K562 (cell line): ENCODE measurements around the gene WNT7A. TPM values are rescaled to one million over a fixed set of nuclear protein-coding genes. Genes with fewer than 3 reads are reported as not detected.
A peak's percentile ranks its signal among the peaks of the same experiment; 100 is the strongest.

ENCODE experiments used
- ATAC-seq: fragments of 200-7000 bp; cut with Tn5 transposase; 3 replicates; pipeline ENCODE4 v1.9.1; 2020; ENCODE audit warnings: moderate library complexity
- BruUV-seq: library from RNA; stranded (reverse); fragments of 400-500 nt; replicated peaks from 2 replicates; lab custom pipeline; 2021; lab: Mats Ljungman, UMichigan
- CTCF ChIA-PET: fragments of 300-600 bp; formaldehyde crosslinking; extraction: SDS; loops from one replicate; lab custom pipeline; 2021; ENCODE audit warnings: low intra/inter-chr PET ratio; lab: Yijun Ruan, JAX
- POLR2A ChIA-PET: fragments of 300-600, 350-650 bp; sonication (Branson Sonifier 250); formaldehyde crosslinking; extraction: SDS; loops from one replicate; lab custom pipeline; 2021; ENCODE audit warnings: antibody characterized with exemption, inconsistent platforms; lab: Yijun Ruan, JAX
- DNase-seq, 4 experiments: peaks; one replicate each; pipeline versions ENCODE4 v3.0.0 to v3.0.0-alpha.2; 2011 to 2018; ENCODE audit warnings: low spot score in 3 of 4, mixed read lengths in 3 of 4; ENCODE audit errors: extremely low read depth in 1 of 4
- FAIRE-seq: peaks from 2 replicates; lab custom pipeline; 2011; peaks lifted over from hg19 to GRCh38; lab: Jason Lieb, UNC
- H2AFZ ChIP-seq: 2 replicates; pipeline ENCODE4 v1.6.0; 2011; ENCODE audit warnings: low read depth, low read length, control low read depth, inconsistent platforms
- H3K27ac ChIP-seq: fragments of 200-600 bp; 3 replicates; pipeline ENCODE4 v1.8.0; 2011; ENCODE audit warnings: low read depth, mild to moderate bottlenecking, control low read depth, inconsistent platforms, low read length, moderate library complexity, mixed read lengths; ENCODE audit errors: extremely low read depth
- H3K27me3 ChIP-seq, 2 experiments: fragments of 300-600 bp in 1 of 2; 2 replicates in 1 of 2; 3 replicates in 1 of 2; pipeline versions ENCODE4 v1.6.0 to v1.8.0; 2011; ENCODE audit warnings: inconsistent platforms in 2 of 2, low read length in 2 of 2, mild to moderate bottlenecking in 1 of 2, mixed read lengths in 1 of 2, moderate library complexity in 1 of 2; ENCODE audit not compliant: control insufficient read depth in 2 of 2, insufficient read depth in 2 of 2
- H3K36me3 ChIP-seq: fragments of 300-600 bp; 3 replicates; pipeline ENCODE4 v1.8.0; 2011; ENCODE audit warnings: mild to moderate bottlenecking, low read length, inconsistent platforms; ENCODE audit not compliant: control insufficient read depth, insufficient read depth
- H3K4me1 ChIP-seq, 2 experiments: fragments of 200-600 bp in 1 of 2; replicated peaks in 1 of 2; 2 replicates in 1 of 2; 3 replicates in 1 of 2; pipeline versions ENCODE4 v1.5.1 to v1.8.0; 2011; ENCODE audit warnings: inconsistent platforms in 2 of 2, low read length in 2 of 2, mild to moderate bottlenecking in 1 of 2, mixed read lengths in 1 of 2, moderate library complexity in 1 of 2; ENCODE audit not compliant: control insufficient read depth in 2 of 2, insufficient read depth in 2 of 2
- H3K4me2 ChIP-seq: 2 replicates; pipeline ENCODE4 v1.6.1; 2011; ENCODE audit warnings: low read length, control low read depth, inconsistent platforms, mixed read lengths; ENCODE audit not compliant: insufficient read depth
- H3K4me3 ChIP-seq: fragments of 200-600 bp; sonication (generic), shearing (Covaris generic); 2 replicates; pipeline ENCODE4 v1.5.1; 2016; ENCODE audit warnings: control low read depth, inconsistent platforms
- H3K79me2 ChIP-seq: fragments of 200-600 bp; 3 replicates; pipeline ENCODE4 v1.8.0; 2011; ENCODE audit warnings: low read length, inconsistent platforms; ENCODE audit not compliant: control insufficient read depth, insufficient read depth
- H3K9ac ChIP-seq, 2 experiments: 2 replicates each; pipeline versions ENCODE4 v1.6.0 to v1.6.1; 2011; ENCODE audit warnings: low read depth in 2 of 2, low read length in 2 of 2, control low read depth in 1 of 2, inconsistent platforms in 1 of 2, mild to moderate bottlenecking in 1 of 2, mixed read lengths in 1 of 2; ENCODE audit not compliant: insufficient read depth in 1 of 2
- H3K9me1 ChIP-seq: one replicate; pipeline ENCODE4 v1.6.0; 2011; ENCODE audit warnings: inconsistent platforms, mild to moderate bottlenecking, low read length, moderate library complexity; ENCODE audit not compliant: control insufficient read depth, insufficient read depth
- H3K9me3 ChIP-seq: replicated peaks from 2 replicates; pipeline ENCODE4 v1.5.1; 2011; ENCODE audit warnings: low read depth, low read length, inconsistent platforms; ENCODE audit not compliant: control insufficient read depth, insufficient read depth
- H4K20me1 ChIP-seq: replicated peaks from 2 replicates; pipeline ENCODE4 v1.6.1; 2011; ENCODE audit warnings: low read length, inconsistent platforms, mixed read lengths; ENCODE audit not compliant: control insufficient read depth, insufficient read depth
- HINFP ChIP-seq: fragments of 450-650 bp; conservative IDR thresholded peaks from 2 replicates; pipeline ENCODE4 v1.6.1; 2016; ENCODE audit warnings: missing genetic modification characterization, low read depth, mild to moderate bottlenecking, control low read depth, missing compliant biosample characterization
- MXI1 ChIP-seq: IDR thresholded peaks from 2 replicates; pipeline ENCODE4 v1.6.1; 2011; ENCODE audit warnings: low read depth, mild to moderate bottlenecking, improper control_type of control experiment, low read length
- ZBTB33 ChIP-seq: sonication (generic); formaldehyde crosslinking; IDR thresholded peaks from 2 replicates; pipeline ENCODE4 v1.8.1; 2023; ENCODE audit warnings: mild to moderate bottlenecking, missing genetic modification reagents
- WGBS: fragments of 100-300 bp; shearing (Covaris generic); methylation state at CpG from one replicate; pipeline ENCODE4 v1.1.6; 2016; ENCODE audit warnings: low coverage, mixed read lengths; ENCODE audit not compliant: insufficient coverage; ENCODE audit errors: missing lambda C conversion rate; 5-methylcytosine and 5-hydroxymethylcytosine counted together
- in situ Hi-C: fragments of 300-500 bp; cut with MboI; formaldehyde crosslinking; loops from 4 replicates; pipeline ENCODE4 v1.15.0; 2018; ENCODE audit warnings: inconsistent platforms, mixed read lengths
- intact Hi-C: fragments of 100-400 bp; cut with micrococcal nuclease; formaldehyde crosslinking; loops from 2 replicates; pipeline ENCODE4 v1.14.2; 2022
- polyA plus RNA-seq, 8 experiments: library from polyadenylated mRNA; depleted of rRNA in 4 of 8; stranded (reverse) in 5 of 8; unstranded in 3 of 8; fragments of >200 nt; fragmentation: Nextera tagmentation in 2 of 8; fragmentation: Illumina TruSeq in 1 of 8; extraction: Ambion mirVana in 2 of 8; extraction: Trizol in 1 of 8; gene quantifications; 2 replicates each; pipeline versions ENCODE4 v1.2.1 to v1.2.3, GENCODE V29; 2011 to 2014; ENCODE audit warnings: inconsistent platforms in 1 of 8, missing spikeins in 1 of 8
- total RNA-seq, 7 experiments: library from RNA; depleted of rRNA in 6 of 7; stranded (reverse); fragments of >200 nt in 6 of 7; fragmentation: Illumina TruSeq in 2 of 7; extraction: Trizol in 2 of 7; gene quantifications; 2 replicates each; pipeline versions ENCODE4 v1.2.1 to v1.2.3, GENCODE V29; 2011 to 2021; ENCODE audit warnings: low replicate concordance in 1 of 7

WNT7A gene
- total and polyA plus RNA-seq, 9 of the 15 experiments (the other 6 are each of a cell fraction or from before 2014, with no cell fraction given) = 0.03 TPM; not detected in 8

GRCh38 chr3:13894807-13895154 is 14.9 kb upstream of the WNT7A start:
- intact Hi-C loops = loop anchor here (5.0 to 10.0 kb wide), 8 partner anchors 283 to 1028 kb away; partner anchors contain the start of genes LSM3 and XPC
- H4K20me1 ChIP-seq = no peaks in the 10 kb centered on the region
- ChIA-PET CTCF (interaction anchor here (0.6 kb wide), 1 partner anchor 239 kb away, joined by 4 read pairs; no protein-coding TSS in a partner anchor), POLR2A (interaction anchor here (0.7 kb wide), 2 partner anchors 39 to 215 kb away, joined by 3 to 4 read pairs; no protein-coding TSS in a partner anchor)
- FAIRE-seq = no peak
- WGBS = 83% methylated on average over 20 of the region's 20 CpGs
- no peaks in the 10 kb centered on the region for H3K36me3 ChIP-seq
- H3K4me2 ChIP-seq = peak overlapping the region; percentile 84; the same call in 1 of the 2 replicates
- no peaks in the 10 kb centered on the region for H3K79me2 ChIP-seq
- in situ Hi-C loops = loop anchor here (5.0 kb wide), 1 partner anchor 228 kb away; the partner anchor contains the start of gene CHCHD4
- H3K9me1 ChIP-seq = no peaks in the 10 kb centered on the region
- peaks cover 0 to 7% of the 10 kb centered on the region in 2 experiments; a peak in 3 of 5 replicates for H3K27me3 ChIP-seq
- TF ChIP-seq MXI1 (no peak), ZBTB33 (CRISPR knock-in tag) (0 out of 2 replicates have a peak, but pooled peaks have one; percentile 13), HINFP (tag) (no peak)
- H3K27ac ChIP-seq = no peak overlapping the region
- no peak overlapping the region for H3K4me3 ChIP-seq
- peak overlapping the region in 1 of 2 experiments; percentile 79; a peak in 2 of 4 replicates for H3K9ac ChIP-seq
- no peaks in the 10 kb centered on the region for H3K9me3 ChIP-seq
- no peak for DNase-seq
- H3K4me1 ChIP-seq = peaks cover 22 to 28% of the 10 kb centered on the region in 2 experiments
- no TSS peak for BruUV-seq
- H2AFZ ChIP-seq = peak overlapping the region; percentile 88
- ATAC-seq = no peak
